COR-L47 (cell line): ENCODE measurements around the gene TTC16.
A peak's percentile ranks its signal among the peaks of the same experiment; 100 is the strongest.

ENCODE experiments used
- DNase-seq: peaks from one replicate; lab custom pipeline; 2025; lab: John Stamatoyannopoulos, UW

TTC16 gene, protein sequence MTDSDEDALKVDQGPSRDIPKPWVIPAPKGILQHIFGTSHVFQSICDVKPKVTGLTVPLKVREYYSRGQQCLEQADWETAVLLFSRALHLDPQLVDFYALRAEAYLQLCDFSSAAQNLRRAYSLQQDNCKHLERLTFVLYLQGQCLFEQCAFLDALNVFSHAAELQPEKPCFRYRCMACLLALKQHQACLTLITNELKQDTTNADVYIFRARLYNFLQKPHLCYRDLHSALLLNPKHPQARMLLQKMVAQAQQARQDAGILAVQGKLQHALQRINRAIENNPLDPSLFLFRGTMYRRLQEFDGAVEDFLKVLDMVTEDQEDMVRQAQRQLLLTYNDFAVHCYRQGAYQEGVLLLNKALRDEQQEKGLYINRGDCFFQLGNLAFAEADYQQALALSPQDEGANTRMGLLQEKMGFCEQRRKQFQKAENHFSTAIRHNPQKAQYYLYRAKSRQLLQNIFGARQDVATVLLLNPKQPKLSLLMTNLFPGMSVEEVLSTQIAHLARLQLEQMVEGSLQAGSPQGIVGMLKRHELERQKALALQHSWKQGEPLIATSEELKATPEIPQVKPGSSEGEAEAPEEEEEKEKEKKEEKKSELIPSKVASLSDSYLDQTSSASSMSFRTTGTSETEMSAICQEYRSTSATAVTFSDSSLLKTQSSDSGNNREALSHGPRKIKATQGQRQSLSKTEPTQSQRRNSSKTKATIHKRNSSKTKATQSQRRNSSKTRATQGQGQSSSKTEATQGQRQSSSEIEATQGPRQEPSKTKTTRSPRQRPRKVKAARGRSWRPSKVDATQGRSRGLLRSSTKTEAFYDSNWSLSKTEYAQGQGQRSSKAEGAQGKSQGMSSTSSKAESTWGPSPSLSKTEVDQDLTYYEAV

DNA sequence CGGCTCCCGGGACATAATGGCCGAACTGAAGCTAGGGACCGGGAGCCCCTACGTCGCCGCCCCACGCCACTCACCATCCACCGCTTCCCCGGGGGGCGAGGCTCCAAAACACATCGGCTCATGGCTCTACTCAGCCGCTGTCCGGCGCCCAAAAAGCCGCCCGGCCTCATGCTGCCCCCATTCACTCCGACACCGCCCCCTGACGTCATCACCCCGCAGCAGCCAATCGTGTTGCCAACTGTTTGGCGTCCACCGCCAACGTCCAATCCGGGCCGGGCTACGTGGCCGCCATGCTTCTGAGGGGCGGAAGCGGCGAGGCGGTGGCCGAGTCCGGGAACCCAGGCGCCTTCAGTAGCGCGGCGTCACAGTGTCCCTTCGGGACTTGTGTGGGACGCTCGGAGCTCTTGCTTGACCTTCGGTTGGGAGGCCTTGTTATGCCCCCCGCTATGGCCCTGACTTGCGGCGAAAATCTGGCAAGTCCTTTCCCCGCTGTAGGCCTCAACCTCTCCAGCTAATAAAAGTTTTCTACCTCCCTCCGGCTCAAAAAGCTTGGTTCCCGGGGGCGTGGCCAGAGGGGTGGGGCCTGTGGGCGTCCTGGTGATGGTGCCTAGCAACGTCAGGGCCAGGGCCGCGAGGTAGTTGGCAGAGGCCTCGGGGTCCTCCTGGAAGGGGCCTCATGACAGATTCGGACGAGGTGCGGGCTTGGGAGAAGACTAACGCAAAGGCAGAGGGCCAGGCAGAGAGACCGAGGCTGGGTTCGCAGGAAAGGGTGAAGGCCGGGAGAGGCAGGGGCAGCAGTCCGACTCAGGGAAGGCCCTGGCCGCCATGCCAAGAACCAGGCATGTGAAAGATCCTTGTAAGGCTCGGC, at the start of gene TTC16, which contains the start of gene PTRH1:
TSS of gene TTC16 (plus strand) at position 610 of the 868 bp plus-strand sequence. CDS start at position 677, 67 bp downstream.
TSS of gene PTRH1 (minus strand) at position 194 of the 868 bp plus-strand sequence. CDS start at position 170, 24 bp downstream.
- DNase-seq: peak; percentile 87

DNA sequence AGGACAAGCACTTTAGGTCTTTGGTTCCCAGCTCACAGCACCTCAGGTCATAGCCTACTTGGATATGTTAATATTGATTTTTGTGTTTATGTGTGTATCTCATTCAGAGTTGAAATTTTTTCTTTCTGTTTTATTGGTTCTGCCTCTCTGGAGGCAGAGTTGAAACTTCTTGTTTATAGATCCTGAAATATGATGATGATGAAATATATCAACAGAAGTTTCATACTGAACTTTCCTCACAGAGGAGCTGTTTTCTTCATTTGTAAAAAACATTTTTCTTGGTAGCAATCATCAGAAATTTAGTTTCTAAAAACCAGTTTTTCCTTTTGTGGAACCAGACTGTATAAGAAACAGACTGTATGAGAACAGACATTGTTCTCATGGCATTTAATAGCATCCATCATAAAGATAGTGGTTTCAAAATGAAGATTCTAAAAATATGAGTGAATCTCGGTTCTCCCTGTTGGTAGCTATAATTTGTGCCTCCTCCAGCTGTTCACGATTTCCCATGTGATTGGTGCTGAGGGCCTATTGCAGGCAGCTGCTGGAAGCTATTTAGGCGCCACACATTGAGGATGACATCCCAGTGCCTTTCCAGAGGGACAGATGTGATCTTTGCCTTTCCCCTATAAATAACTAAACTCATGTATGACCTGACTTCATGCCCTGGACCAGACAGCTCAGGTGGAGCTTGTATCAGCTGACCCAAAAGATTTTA, 48.6 kb upstream of the TTC16 start:
- no peak for DNase-seq

- DNase-seq: no peak
Observed at GRCh38 chr9:127667906-127668305, 48.0 kb upstream of the TTC16 start.

- DNase-seq: no peak
Observed at GRCh38 chr9:127673234-127673633, 42.6 kb upstream of the TTC16 start.

DNA sequence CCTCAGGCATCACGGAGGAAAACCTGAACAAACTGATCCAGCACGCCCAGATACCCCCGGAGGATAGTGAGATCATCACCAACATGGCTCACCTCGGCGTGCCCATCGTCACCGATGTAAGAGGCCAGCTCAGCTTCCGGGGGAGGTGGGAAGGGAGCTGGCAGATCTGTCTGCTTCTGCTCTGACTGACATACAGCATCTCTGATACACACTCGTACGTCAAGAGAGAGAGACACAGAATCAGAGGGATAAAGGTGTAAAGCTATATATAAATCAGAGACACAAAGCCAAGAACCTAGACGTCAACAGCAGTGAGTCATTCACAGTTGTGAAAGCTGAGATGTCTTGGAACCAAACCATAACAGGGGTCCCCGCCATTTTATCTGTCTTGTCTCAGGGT, 39.2 kb upstream of the TTC16 start:
- DNase-seq: no peak

DNA sequence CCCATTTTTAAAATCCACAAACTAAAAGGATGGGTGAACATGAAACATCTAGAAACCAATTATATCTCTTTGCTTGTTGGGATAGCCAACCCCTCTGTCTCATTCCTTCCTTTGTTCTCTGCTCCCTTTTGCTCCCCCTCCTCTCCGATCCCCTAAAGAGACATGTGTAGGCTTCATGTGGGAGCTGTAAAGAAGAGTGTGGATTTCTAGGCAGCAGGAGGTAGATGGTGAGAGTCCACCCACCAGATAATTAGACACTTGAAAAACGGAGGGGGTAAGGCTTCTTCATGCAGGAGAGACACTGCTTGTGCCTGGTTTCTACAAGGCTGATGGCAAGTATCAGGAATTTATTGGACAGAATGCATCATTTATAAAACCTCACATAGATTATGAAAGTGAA, 36.4 kb upstream of the TTC16 start:
- no peak for DNase-seq

DNA sequence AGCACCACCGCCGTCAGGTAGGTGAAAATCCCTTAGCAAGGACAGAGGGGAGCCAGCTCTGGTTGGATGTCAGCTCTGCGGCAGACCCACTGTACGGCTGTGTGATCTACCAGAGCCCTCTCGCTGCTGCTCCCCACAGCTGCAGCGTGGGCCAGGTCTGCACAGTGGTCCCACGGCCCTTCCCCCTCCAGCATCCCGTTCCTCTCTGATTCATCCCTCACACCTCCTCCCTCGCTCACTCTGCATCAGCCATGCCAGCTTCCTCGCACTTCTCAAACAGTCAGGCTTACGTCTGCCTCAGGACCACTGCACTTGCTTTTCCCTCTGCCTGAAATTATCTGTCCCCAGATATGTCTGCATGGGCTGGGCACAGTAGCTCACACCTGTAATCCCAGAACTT, 35.7 kb upstream of the TTC16 start:
- DNase-seq: no peak

GRCh38 chr9:127680846-127681245, 35.0 kb upstream of the TTC16 start:
- DNase-seq: no peak

GRCh38 chr9:127682351-127683136, 33.3 kb upstream of the TTC16 start:
- DNase-seq: no peak

GRCh38 chr9:127683723-127684122, 32.2 kb upstream of the TTC16 start:
- DNase-seq: no peak

DNA sequence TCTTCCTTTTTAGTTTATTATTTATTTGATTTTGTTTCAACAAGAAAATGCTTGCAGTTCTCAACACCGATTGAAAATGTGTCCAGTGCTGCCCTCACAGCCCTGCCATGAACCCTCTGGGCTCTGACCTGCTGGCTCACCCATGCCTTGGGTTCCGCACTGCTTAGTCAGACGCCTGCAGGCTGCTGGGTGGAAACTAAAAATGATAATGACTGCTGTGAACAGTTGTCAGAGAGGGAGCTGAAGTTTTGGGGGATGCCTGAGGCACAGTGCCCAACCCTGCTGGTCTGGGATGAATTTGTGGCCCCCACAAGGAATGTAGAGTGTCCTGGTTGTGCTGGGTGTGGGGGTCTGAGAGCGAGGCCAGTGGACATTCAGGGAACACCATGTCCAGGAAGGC, 31.3 kb upstream of the TTC16 start:
- DNase-seq: no peak

GRCh38 chr9:127686461-127687393, 29.2 kb upstream of the TTC16 start:
- no peak for DNase-seq

- no peak for DNase-seq
Observed at GRCh38 chr9:127689329-127690000, 26.4 kb upstream of the TTC16 start.

DNA sequence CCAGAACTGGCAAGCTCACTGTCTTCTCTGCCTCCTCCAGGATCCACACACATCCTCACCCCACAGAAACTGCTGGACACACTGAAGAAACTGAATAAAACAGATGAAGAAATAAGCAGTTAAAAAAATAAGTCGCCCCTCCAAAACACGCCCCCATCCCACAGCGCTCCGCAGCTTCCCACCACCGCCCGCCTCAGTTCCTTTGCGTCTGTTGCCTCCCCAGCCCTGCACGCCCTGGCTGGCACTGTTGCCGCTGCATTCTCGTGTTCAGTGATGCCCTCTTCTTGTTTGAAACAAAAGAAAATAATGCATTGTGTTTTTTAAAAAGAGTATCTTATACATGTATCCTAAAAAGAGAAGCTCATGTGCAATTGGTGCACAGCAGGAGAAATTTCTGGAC, 25.1 kb upstream of the TTC16 start:
- DNase-seq: no peak

DNA sequence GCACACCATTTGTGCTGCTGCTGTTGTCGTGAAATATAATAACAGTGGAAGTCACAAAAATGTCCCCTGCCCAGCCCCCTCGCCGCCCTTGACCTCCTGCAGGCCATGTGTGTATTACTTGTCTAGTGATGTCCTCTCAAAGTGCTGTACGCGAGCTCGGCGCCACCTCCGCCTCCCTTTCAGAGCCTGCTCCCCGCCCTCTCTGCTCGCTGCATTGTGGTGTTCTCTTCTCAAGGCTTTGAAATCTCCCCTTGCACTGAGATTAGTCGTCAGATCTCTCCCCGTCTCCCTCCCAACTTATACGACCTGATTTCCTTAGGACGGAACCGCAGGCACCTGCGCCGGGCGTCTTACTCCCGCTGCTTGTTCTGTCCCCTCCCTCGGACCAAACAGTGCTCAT, 23.8 kb upstream of the TTC16 start:
- no peak for DNase-seq

- no peak for DNase-seq
Observed at GRCh38 chr9:127693143-127693542, 22.7 kb upstream of the TTC16 start.

DNA sequence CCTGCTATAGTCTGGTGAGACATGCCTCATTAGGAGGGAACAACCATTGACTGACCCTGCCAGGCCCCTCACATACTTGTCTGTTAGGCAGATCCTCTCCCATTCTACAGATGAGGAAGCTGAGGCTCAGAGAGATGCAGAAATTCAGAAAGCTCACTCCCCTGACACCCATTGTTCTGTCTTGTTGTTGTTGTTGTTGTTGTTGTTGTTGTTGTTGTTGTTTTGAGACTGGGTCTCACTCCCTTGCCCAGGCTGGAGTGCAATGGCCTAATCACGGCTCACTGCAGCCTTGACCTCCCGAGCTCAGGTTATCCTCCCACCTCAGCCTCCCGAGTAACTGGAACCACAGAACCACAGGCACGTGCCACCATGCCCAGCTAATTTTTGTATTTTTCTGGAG, 22.2 kb upstream of the TTC16 start:
- no peak for DNase-seq

DNA sequence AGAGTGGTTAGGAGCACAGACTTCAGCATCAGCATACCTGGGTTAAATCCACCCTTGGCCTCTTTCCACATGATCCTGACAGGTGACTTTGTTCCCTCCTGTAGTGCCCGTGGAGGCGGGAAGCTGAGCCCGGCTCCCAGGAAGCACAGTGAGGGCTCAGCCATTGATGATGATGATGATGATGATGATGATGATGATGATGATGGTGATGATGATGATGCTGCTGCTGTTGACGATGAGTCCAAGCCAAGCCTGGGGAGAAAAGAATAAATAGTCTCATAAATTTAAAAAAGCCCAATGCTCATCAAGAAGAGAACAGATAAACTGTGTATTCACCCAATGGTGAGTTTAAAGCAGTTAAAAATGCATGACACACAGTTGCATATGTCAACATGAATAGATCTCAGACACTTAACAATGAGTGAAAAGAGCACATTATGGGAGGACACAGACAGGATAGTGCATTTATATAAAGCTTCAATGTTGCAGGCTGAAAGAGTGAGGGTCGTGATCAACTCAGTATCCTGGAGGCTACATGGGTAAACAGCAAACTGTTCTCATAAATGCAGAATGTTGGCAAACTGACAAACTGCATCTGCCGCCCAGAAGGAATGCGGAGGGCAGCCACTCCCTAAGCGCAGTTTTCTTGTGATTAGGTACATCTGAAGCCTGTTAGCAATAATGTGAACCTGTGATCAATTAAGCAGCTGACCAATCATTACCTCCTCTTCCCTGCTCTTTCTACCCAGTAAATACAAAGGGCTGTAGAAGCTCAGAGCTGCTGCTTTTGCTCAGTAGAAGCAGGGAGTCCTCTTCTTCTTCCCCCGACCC, 20.8 kb upstream of the TTC16 start:
- no peak for DNase-seq
